ENCODE measurements around the gene MYBPH.

- TF ChIP-seq CTCF (IDR thresholded peaks at IDR 0.05) (no peak), JUN (IDR thresholded peaks at IDR 0.05) (no peak), CEBPB (IDR thresholded peaks at IDR 0.05) (no peak), BHLHE40 (IDR thresholded peaks at IDR 0.05; ENCODE audit: low read depth, low read length) (no peak), POLR2A (IDR thresholded peaks at IDR 0.05; ENCODE audit: low read length) (no peak), MAFK (IDR thresholded peaks at IDR 0.05; ENCODE audit: partially characterized antibody) (no peak), KDM5A (IDR thresholded peaks at IDR 0.05) (no peak)
Observed at GRCh38 chr1:203121186-203122015, 54.2 kb downstream of the MYBPH start.
